ENCODE results near the gene ACSS1.

Gene ACSS1

GRCh38 chr20:24966317-24967012 is 91.5 kb downstream of the ACSS1 start:
- Mint-ChIP-seq H3K4me3 (no peak overlapping the region), H3K36me3 (ENCODE audit: low read depth) (peaks cover 75% of the 10 kb centered on the region), H3K4me1 (ENCODE audit: low read depth) (peaks cover 3% of the 10 kb centered on the region), H3K27me3 (ENCODE audit: low read depth) (no peaks in the 10 kb centered on the region), H3K27ac (no peak overlapping the region), H3K9me3 (no peaks in the 10 kb centered on the region)
- no peak for DNase-seq (ENCODE audit: low spot score)

DNA sequence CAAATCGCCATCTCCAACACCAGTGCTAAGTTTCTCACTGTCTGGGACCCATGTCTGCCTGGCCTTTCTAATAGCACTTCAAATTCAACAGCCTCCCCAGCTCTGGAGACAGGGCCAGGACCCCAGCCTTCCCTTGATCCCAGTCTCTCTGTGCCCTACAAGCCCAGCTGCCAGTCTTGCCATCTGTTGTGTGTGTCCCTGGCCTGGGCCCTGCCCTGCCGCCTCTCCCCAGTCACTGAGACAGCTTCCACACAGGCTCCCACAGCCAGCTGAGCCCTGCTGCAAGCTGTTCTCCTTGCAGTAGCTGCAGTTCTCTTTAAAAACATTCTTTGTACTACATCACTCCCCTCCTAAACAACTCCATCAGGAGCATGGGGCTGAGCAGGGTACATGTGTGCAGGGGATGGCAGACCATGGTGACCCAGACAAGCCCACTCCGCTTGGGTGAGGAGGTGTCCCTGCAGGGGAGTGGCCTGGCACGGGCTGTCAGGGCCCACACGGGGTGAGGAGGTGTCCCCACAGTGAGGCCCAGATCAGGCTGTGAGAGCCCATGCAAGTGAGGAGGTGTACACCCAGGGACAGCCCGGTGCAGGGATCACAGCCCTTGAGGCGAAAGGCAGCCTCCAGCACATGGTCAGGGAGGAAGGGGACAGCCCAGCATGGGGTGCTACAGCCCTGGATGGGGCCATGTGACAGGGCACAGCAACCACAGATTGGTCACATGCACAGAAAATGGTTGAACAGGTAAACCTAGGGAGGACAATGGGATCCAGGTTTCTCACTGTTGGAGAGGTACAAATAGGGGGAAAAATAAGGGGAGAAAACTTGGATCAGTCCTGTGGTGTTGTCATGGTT is 92.6 kb downstream of the ACSS1 start:
- Mint-ChIP-seq H3K9me3 (no peaks in the 10 kb centered on the region), H3K27me3 (ENCODE audit: low read depth) (no peaks in the 10 kb centered on the region), H3K4me1 (ENCODE audit: low read depth) (peaks cover 12% of the 10 kb centered on the region), H3K36me3 (ENCODE audit: low read depth) (peaks cover 77% of the 10 kb centered on the region), H3K27ac (peak overlapping the region; percentile 33), H3K4me3 (no peak overlapping the region)
- DNase-seq (ENCODE audit: low spot score), result no peak

DNA sequence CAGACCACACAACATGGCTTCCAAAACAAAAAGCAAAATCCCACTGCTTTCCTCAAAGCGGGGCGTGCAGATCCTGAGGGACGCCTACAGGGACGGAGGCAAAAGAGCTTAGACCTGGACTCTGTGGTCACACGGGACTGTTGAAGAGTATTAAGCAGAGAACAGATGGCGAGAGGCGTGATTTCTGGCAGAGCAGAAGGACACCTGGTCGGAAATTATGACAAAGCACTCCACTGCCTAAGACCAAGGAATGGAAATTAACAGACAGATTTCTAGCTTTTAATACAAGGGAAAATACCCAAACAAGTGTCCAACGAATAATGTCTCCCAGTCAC is 93.5 kb downstream of the ACSS1 start:
- Mint-ChIP-seq H3K9me3 (no peaks in the 10 kb centered on the region), H3K4me1 (ENCODE audit: low read depth) (peaks cover 12% of the 10 kb centered on the region), H3K27ac (peak overlapping the region; percentile 33), H3K27me3 (ENCODE audit: low read depth) (no peaks in the 10 kb centered on the region), H3K4me3 (no peak overlapping the region), H3K36me3 (ENCODE audit: low read depth) (peaks cover 75% of the 10 kb centered on the region)
- no peak for DNase-seq (ENCODE audit: low spot score)

GRCh38 chr20:24963672-24964505 is 94.0 kb downstream of the ACSS1 start:
- Mint-ChIP-seq H3K4me1 (ENCODE audit: low read depth) (peaks cover 12% of the 10 kb centered on the region), H3K27ac (no peak overlapping the region), H3K4me3 (no peak overlapping the region), H3K9me3 (no peaks in the 10 kb centered on the region), H3K27me3 (ENCODE audit: low read depth) (no peaks in the 10 kb centered on the region), H3K36me3 (ENCODE audit: low read depth) (peaks cover 73% of the 10 kb centered on the region)
- DNase-seq (ENCODE audit: low spot score), result no peak

DNA sequence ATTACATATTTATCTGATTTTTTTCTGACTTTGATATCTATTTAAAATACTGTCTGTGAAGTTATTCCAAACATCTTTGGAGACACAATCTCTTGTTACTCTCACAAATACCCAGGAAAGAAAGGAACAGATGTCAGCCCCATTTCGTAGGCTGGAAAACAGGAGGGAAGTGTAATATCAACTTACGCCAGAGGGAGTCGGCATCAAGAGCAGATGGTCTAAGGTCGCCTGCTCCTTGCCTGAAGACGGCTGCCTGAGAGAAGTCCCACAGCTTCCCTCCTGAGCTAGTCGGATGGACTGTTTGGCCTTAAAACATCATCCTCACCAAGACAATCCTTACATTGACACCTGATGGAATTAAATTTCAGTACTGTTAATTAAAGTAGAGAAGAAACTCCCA is 95.4 kb downstream of the ACSS1 start:
- no peaks in the 10 kb centered on the region for H3K9me3 Mint-ChIP-seq
- no peak overlapping the region for H3K4me3 Mint-ChIP-seq
- H3K27ac Mint-ChIP-seq, result peak overlapping the region; percentile 85
- no peak for DNase-seq (ENCODE audit: low spot score)
- peaks cover 12% of the 10 kb centered on the region for H3K4me1 Mint-ChIP-seq (ENCODE audit: low read depth)
- no peaks in the 10 kb centered on the region for H3K27me3 Mint-ChIP-seq (ENCODE audit: low read depth)
- peaks cover 70% of the 10 kb centered on the region for H3K36me3 Mint-ChIP-seq (ENCODE audit: low read depth)

DNA sequence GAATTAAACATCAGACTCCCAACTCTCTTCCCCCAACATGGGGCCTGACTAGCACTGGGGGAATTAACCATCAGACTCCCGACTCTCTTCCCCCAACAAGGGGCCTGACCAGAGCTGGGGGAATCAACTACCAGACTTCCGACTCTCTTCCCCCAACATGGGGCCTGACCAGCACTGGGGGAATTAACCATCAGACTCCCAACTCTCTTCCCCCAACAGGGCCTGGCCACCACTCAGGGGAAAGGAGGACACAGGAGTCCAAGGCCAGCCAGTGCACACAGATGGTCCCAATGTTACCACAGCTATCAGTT is 95.8 kb downstream of the ACSS1 start:
- Mint-ChIP-seq H3K4me1 (ENCODE audit: low read depth) (peaks cover 12% of the 10 kb centered on the region), H3K36me3 (ENCODE audit: low read depth) (peaks cover 69% of the 10 kb centered on the region), H3K27me3 (ENCODE audit: low read depth) (no peaks in the 10 kb centered on the region), H3K27ac (peak overlapping the region; percentile 85), H3K9me3 (no peaks in the 10 kb centered on the region), H3K4me3 (no peak overlapping the region)
- no peak for DNase-seq (ENCODE audit: low spot score)

GRCh38 chr20:24961384-24962181 is 96.4 kb downstream of the ACSS1 start:
- peaks cover 12% of the 10 kb centered on the region for H3K4me1 Mint-ChIP-seq (ENCODE audit: low read depth)
- no peaks in the 10 kb centered on the region for H3K27me3 Mint-ChIP-seq (ENCODE audit: low read depth)
- no peaks in the 10 kb centered on the region for H3K9me3 Mint-ChIP-seq
- peak overlapping the region; percentile 85 for H3K27ac Mint-ChIP-seq
- DNase-seq (ENCODE audit: low spot score), result no peak
- peaks cover 71% of the 10 kb centered on the region for H3K36me3 Mint-ChIP-seq (ENCODE audit: low read depth)
- H3K4me3 Mint-ChIP-seq, result no peak overlapping the region

- Mint-ChIP-seq H3K36me3 (ENCODE audit: low read depth) (peaks cover 69% of the 10 kb centered on the region), H3K4me3 (no peak overlapping the region), H3K9me3 (no peaks in the 10 kb centered on the region), H3K4me1 (ENCODE audit: low read depth) (peaks cover 16% of the 10 kb centered on the region), H3K27me3 (ENCODE audit: low read depth) (no peaks in the 10 kb centered on the region), H3K27ac (peak overlapping the region; percentile 85)
- no peak for DNase-seq (ENCODE audit: low spot score)
Observed at GRCh38 chr20:24960861-24961260, 97.1 kb downstream of the ACSS1 start.

DNA sequence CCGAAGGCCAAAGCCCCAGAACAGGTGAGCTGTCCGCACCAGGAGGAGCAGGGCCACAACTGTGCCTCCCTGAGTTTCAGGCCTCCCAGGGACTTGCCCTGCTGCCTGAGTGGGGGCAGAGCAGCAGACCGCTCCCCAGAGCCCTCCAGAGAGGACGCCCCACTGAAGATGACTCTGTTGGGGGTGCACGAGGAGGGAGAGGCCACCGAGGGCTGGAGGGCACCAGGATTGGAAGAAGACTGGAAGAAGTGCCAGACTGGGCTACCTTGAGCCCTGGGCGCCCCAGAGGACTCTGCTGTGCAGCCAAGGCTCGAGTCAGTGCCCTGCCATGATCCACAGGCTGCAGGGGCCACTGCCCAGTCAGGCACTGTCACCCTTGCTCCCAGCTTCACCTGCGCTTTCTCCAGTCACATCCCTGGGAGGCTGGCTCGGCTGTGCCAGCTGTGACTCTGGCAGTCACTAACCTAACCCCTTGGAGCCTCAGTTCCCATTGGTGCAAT is 97.6 kb downstream of the ACSS1 start:
- no peak for DNase-seq (ENCODE audit: low spot score)
- Mint-ChIP-seq H3K9me3 (no peaks in the 10 kb centered on the region), H3K27me3 (ENCODE audit: low read depth) (no peaks in the 10 kb centered on the region), H3K36me3 (ENCODE audit: low read depth) (peaks cover 64% of the 10 kb centered on the region), H3K27ac (peak overlapping the region; percentile 85), H3K4me1 (ENCODE audit: low read depth) (peaks cover 21% of the 10 kb centered on the region), H3K4me3 (no peak overlapping the region)

- H3K36me3 Mint-ChIP-seq (ENCODE audit: low read depth), result peaks cover 64% of the 10 kb centered on the region
- DNase-seq (ENCODE audit: low spot score), result no peak
- H3K4me1 Mint-ChIP-seq (ENCODE audit: low read depth), result peaks cover 24% of the 10 kb centered on the region
- H3K4me3 Mint-ChIP-seq, result no peak overlapping the region
- no peaks in the 10 kb centered on the region for H3K9me3 Mint-ChIP-seq
- peak overlapping the region; percentile 31 for H3K27ac Mint-ChIP-seq
- H3K27me3 Mint-ChIP-seq (ENCODE audit: low read depth), result no peaks in the 10 kb centered on the region
Observed at GRCh38 chr20:24959591-24960301, 98.2 kb downstream of the ACSS1 start.

DNA sequence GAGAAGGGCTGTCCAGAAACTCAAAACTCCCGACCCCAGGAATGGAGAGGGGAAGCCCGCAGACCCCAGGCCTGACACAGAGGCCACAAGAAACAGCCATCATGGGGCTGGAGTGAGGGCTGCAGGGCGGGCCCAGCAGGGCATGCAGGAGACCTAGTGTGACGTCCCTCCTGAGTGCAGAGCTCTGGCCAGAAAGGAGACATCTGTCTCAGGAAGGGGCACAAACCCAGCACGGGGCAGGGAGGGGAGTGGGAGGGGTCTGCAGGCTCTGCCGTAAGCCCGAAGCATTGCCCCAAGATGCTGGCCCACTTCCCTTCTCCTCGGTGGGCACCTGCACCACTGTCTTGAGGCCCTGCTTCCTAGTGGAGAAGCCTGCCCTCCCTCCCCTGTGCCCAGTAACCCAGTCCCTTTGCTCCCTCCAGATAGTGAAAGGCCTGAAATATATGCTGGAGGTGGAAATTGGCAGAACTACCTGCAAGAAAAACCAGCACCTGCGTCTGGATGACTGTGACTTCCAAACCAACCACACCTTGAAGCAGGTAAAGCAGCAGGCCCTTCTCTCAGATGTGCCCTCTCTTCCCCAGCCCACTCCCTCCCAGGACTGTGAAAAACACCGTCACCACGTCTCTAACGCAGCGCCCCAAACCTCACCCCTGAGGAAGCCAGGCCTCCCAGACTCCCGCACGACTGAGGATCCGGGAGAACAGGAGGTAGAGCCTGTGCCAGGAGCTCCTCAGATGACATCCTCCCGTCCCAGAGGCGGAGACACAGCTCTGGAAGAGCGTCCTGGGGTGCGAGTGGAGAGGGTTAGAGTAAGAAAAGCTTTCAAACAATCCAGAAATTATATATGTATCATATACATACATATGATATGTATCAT is 99.2 kb downstream of the ACSS1 start:
- no peak overlapping the region for H3K4me3 Mint-ChIP-seq
- no peaks in the 10 kb centered on the region for H3K27me3 Mint-ChIP-seq (ENCODE audit: low read depth)
- no peaks in the 10 kb centered on the region for H3K9me3 Mint-ChIP-seq
- peaks cover 67% of the 10 kb centered on the region for H3K36me3 Mint-ChIP-seq (ENCODE audit: low read depth)
- no peak for DNase-seq (ENCODE audit: low spot score)
- H3K27ac Mint-ChIP-seq, result peak overlapping the region; percentile 36
- peaks cover 30% of the 10 kb centered on the region for H3K4me1 Mint-ChIP-seq (ENCODE audit: low read depth)

- peak overlapping the region; percentile 62 for H3K27ac Mint-ChIP-seq
- no peak for DNase-seq (ENCODE audit: low spot score)
- no peak overlapping the region for H3K4me3 Mint-ChIP-seq
- peaks cover 36% of the 10 kb centered on the region for H3K4me1 Mint-ChIP-seq (ENCODE audit: low read depth)
- H3K9me3 Mint-ChIP-seq, result no peaks in the 10 kb centered on the region
- H3K36me3 Mint-ChIP-seq (ENCODE audit: low read depth), result peaks cover 66% of the 10 kb centered on the region
- no peaks in the 10 kb centered on the region for H3K27me3 Mint-ChIP-seq (ENCODE audit: low read depth)
Observed at GRCh38 chr20:24957326-24958016, 100.5 kb downstream of the ACSS1 start.
